Hippocampal formation (tissue), 2 donors: ENCODE measurements around the gene CTXN1.
"Not testable (repeated sequence)": the region's sequence is repeated elsewhere in the genome, so short reads cannot be mapped to it uniquely, and the experiment has no call there.

Experiments used
- DNase-seq, 2 donors: peaks; one replicate each; lab custom pipeline; 2025; lab: John Stamatoyannopoulos, UW

Gene CTXN1

GRCh38 chr19:7900401-7900870, 25.5 kb downstream of the CTXN1 start:
- no peak for DNase-seq

- no peak for DNase-seq
Observed at GRCh38 chr19:7899751-7900378, 26.1 kb downstream of the CTXN1 start.

DNA sequence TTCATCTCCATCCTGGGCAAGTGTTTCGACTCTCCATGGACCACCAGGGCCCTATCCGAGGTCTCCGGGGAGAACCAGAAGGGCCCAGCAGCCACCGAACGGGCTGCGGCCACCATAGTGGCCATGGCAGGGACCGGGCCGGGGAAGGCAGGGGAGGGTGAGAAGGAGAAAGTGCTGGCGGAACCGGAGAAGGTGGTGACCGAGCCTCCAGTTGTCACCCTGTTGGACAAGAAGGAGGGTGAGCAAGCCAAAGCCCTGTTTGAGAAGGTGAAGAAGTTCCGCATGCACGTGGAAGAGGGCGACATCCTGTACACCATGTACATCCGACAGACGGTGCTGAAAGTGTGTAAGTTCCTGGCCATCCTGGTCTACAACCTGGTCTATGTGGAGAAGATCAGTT, 27.0 kb downstream of the CTXN1 start:
- DNase-seq: no peak

DNA sequence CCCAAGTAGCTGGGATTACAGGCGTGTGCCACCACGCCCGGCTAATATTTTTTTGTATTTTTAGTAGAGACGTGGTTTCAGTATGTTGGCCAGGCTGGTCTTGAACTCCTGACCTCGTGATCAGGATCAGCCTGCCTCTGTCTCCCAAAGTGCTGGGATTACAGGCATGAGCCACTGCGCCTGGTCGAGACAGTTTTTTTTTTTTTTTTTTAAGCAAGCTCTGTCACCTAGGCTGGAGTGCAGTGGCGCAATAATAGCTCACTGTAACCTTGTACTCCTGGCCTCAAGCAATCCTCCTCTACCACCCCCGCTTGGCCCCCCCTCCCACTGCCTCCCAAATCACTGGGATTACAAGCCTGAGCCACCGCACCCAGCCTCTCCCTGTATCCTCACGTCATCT, 28.6 kb downstream of the CTXN1 start:
- no peak for DNase-seq

DNA sequence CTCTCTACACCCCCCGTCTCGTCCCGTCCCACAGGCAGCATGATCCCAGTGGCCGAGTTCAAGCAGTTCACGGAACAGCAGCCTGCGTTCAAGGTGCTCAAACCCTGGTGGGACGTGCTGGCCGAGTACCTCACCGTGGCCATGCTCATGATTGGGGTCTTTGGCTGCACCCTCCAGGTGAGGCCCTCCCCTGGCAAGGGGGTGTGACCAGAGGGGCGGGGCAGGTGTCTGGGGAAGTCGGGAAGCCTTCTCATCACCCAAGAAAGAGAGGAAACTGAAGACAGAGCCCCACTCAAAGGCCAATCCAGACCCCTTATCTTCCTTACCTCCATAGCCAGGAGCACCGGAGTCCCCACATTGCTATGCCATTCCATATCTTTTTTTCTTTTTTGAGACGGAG, 30.4 kb downstream of the CTXN1 start:
- no peak for DNase-seq

- DNase-seq: no peak
Observed at GRCh38 chr19:7894612-7895309, 31.2 kb downstream of the CTXN1 start.

DNA sequence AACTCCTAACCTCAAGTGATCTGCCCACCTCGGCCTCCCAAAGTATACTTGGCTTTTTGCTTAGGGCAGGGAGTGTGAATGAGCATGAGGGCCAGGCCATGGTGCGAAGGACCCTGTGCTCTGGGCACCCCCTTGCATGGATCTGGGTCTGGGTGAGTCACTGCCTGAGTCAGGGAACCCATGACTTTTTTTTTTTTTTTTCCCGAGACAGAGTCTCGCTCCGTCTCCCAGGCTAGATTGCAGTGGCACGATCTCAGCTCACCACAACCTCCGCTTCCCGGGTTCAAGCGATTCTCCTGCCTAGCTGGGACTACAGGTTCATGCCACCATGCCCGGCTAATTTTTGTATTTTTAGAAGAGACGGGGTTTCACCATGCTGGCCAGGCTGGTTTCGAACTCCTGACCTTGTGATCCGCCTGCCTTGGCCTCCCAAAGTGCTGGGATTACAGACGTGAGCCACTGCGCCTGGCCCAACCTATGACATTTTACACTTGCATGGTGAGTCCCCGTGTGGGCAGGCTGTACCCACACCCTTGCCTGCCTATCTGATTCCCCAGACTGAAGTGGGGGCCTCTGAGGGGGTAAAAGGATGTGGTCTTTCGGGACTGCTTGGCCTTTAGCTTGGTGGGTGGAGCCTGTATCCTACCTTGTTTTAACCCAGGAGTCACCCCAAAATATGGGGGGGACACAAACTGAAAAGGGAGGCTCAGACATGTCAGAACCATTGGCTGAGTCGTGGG, 32.4 kb downstream of the CTXN1 start:
- DNase-seq: not testable (repeated sequence)

DNA sequence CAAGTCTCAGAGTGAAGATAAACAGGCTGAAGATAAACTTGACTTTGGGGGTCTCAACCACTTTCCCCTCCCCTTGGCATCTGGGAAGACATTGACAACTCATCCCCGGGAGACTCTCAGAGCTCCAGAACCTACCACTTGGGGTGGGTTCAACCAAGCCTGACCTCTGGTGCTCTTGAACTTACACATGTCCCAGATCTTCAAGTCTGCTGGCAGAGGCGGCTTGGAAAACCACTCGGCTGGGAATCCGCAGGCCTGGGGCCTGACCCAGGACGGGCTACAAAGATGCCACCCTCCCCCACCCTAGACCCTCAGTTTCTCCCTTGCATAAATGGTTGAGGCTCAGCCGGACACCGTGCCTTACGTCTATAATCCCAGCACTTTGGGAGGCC, 37.1 kb downstream of the CTXN1 start:
- DNase-seq: no peak

- no peak for DNase-seq
Observed at GRCh38 chr19:7888145-7888825, 37.6 kb downstream of the CTXN1 start, which contains the start of gene LRRC8E. TSS of gene LRRC8E (plus strand) at chr19:7888510. CDS start at chr19:7895604, 7,094 bp downstream.

GRCh38 chr19:7887408-7888144, 38.4 kb downstream of the CTXN1 start:
- DNase-seq: no peak

GRCh38 chr19:7885818-7886217, 40.1 kb downstream of the CTXN1 start:
- no peak for DNase-seq

DNA sequence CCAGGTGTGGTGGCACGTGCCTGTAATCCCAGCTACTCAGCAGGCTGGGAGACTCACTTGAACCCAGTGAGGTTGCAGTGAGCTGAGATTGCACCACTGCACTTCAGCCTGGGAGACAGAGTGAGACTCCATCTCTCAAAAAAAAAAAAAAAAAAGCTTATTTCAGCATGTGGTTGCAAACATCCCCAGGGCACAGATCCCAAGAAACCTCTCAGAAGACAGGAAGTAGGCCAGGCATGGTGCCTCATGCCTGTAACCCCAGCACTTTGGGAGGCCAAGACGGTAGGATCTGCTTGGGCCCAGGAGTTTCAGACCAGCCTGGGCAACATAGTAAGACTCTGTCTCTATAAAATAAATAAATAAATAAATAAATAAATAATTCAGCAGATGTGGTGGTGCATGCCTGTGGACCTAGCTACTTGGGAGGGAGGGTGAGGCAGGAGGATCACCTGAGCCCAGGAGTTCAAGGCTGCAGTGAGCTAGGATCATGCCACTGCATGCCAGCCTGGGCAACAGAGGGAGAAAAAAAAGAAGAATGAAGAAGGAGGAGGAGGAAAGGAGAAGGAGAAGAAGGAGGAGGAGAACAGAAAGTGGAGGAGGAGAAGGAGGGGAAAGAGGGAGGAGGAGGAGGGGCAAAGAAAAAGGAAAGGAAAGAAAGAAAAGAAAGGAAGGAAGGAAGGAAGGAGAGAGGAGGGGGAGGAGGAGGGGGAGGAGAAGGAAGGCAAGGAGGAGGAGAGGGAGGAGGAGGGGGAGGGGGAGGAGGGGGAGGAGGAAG, 42.0 kb downstream of the CTXN1 start:
- no peak for DNase-seq

- DNase-seq: no peak
Observed at GRCh38 chr19:7883105-7883504, 42.8 kb downstream of the CTXN1 start.

GRCh38 chr19:7881910-7882309, 44.0 kb downstream of the CTXN1 start:
- DNase-seq: no peak

- DNase-seq: no peak
Observed at GRCh38 chr19:7879836-7880235, 46.1 kb downstream of the CTXN1 start.

DNA sequence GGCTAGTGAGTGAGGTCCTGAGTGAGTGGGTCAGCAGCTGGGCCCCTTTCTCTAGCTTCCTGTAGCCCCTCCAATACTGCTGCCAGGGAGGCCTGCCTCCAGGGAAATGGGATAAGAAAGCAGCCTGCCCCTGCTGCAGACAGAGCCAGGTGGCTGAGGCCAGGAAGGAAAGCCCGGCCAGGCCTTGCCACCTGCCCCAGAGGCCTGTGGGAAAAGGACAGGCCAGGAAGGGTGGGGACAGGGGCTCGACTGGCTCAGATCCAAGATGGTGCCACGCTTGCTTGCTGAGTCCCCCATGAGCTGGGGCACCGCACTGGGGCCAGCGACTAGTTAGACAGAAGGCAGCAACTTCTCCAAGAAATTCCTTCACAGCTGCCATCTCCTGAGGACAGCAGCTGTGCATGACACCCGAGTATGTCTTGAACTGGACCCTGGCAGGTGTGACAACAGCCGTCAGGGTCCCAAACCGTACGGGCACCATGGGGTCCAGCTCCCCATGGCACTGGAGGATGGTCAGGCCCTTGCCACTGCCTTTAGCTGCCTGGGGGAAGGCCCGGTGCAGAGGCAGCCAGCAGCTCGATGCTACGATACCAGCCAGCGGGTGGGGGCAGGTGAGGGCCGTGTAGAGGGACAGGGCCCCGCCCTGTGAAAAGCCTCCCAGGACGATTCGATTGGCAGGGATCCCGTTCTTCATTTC, 46.7 kb downstream of the CTXN1 start:
- no peak for DNase-seq

DNA sequence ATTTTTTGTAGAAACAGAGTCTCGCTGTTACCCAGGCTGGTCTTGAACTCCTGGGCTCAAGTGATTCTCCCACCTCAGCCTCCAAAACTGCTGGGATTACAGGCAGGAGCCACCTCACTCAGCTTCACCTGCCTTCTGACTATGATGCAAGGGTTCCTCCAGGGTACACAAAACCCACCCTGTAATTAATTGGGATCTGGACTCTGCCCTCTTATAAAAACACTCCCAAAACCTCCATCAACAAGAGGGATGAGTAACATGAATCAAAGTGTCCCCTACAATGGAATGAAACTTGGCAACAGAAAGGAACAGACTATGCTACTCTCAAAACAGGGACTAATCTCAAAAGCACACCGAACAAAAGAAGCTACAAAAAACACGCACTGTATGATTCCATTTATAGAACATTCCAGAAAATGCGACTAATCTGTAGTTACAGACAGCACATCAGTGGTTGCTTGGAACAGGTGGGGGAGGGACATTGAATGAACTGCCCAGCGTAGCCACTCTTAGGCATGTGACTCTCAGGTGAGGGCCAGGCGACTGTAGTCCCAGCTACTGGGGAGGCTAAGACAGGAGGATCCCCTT, 48.6 kb downstream of the CTXN1 start:
- DNase-seq: no peak

- no peak for DNase-seq
Observed at GRCh38 chr19:7874897-7875273, 51.0 kb downstream of the CTXN1 start.
